ENCODE results near the gene RAP1GAP.

RAP1GAP gene

GRCh38 chr1:21659099-21659923 is 9.8 kb downstream of the RAP1GAP start:
- H3K27ac ChIP-seq (ENCODE audit: low read depth, low read length) = no peak overlapping the region
- no peaks in the 10 kb centered on the region for H3K4me1 ChIP-seq (ENCODE audit: insufficient read depth, low read length)
- no peaks in the 10 kb centered on the region for H3K9me3 ChIP-seq (ENCODE audit: insufficient read depth, low read depth, low read length)
- peak overlapping the region; percentile 65 for H3K4me3 ChIP-seq (ENCODE audit: low read length)
- peaks cover 16% of the 10 kb centered on the region for H3K27me3 ChIP-seq (ENCODE audit: insufficient read depth, low read length)
- H3K36me3 ChIP-seq (ENCODE audit: insufficient read depth, low read length) = no peaks in the 10 kb centered on the region
- 3% methylated on average over 64 of the region's 64 CpGs for WGBS
- peak overlapping the region; percentile 15; the same call in 1 of the 2 replicates for H3K9ac ChIP-seq (ENCODE audit: low read depth, low read length)

GRCh38 chr1:21657456-21658190 is 11.5 kb downstream of the RAP1GAP start:
- WGBS = 76% methylated on average over 9 of the region's 10 CpGs

GRCh38 chr1:21655748-21656147 is 13.4 kb downstream of the RAP1GAP start:
- peaks cover 4% of the 10 kb centered on the region; the same call in 1 of the 2 replicates for H3K4me1 ChIP-seq (ENCODE audit: insufficient read depth, low read length)
- WGBS = 38% methylated on average over 4 of the region's 4 CpGs
- no peak overlapping the region for H3K27ac ChIP-seq (ENCODE audit: low read depth, low read length)
- peaks cover 27% of the 10 kb centered on the region for H3K27me3 ChIP-seq (ENCODE audit: insufficient read depth, low read length)
- H3K4me3 ChIP-seq (ENCODE audit: low read length) = no peak overlapping the region
- H3K9ac ChIP-seq (ENCODE audit: low read depth, low read length) = no peak overlapping the region
- no peaks in the 10 kb centered on the region for H3K36me3 ChIP-seq (ENCODE audit: insufficient read depth, low read length)
- no peaks in the 10 kb centered on the region for H3K9me3 ChIP-seq (ENCODE audit: insufficient read depth, low read depth, low read length)

More at GRCh38 chr1:21657456-21658190, 11.5 kb downstream of the RAP1GAP start:
- Histone ChIP-seq H3K36me3 (ENCODE audit: insufficient read depth, low read length) (no peaks in the 10 kb centered on the region), H3K9ac (ENCODE audit: low read depth, low read length) (no peak overlapping the region), H3K4me3 (ENCODE audit: low read length) (no peak overlapping the region), H3K27me3 (ENCODE audit: insufficient read depth, low read length) (peaks cover 18% of the 10 kb centered on the region), H3K27ac (ENCODE audit: low read depth, low read length) (no peak overlapping the region), H3K4me1 (ENCODE audit: insufficient read depth, low read length) (no peaks in the 10 kb centered on the region), H3K9me3 (ENCODE audit: insufficient read depth, low read depth, low read length) (no peaks in the 10 kb centered on the region)

- 89% methylated on average over 4 of the region's 4 CpGs for WGBS
- Histone ChIP-seq H3K4me3 (ENCODE audit: low read length) (no peak overlapping the region), H3K27me3 (ENCODE audit: insufficient read depth, low read length) (peaks cover 24% of the 10 kb centered on the region), H3K9ac (ENCODE audit: low read depth, low read length) (no peak overlapping the region), H3K9me3 (ENCODE audit: insufficient read depth, low read depth, low read length) (no peaks in the 10 kb centered on the region), H3K27ac (ENCODE audit: low read depth, low read length) (no peak overlapping the region), H3K36me3 (ENCODE audit: insufficient read depth, low read length) (no peaks in the 10 kb centered on the region), H3K4me1 (ENCODE audit: insufficient read depth, low read length) (peaks cover 4% of the 10 kb centered on the region; the same call in 1 of the 2 replicates)
Observed at GRCh38 chr1:21655259-21655658, 13.9 kb downstream of the RAP1GAP start.

- Histone ChIP-seq H3K4me1 (ENCODE audit: insufficient read depth, low read length) (peaks cover 4% of the 10 kb centered on the region; the same call in 1 of the 2 replicates), H3K36me3 (ENCODE audit: insufficient read depth, low read length) (no peaks in the 10 kb centered on the region), H3K27ac (ENCODE audit: low read depth, low read length) (no peak overlapping the region), H3K4me3 (ENCODE audit: low read length) (no peak overlapping the region), H3K9ac (ENCODE audit: low read depth, low read length) (no peak overlapping the region), H3K27me3 (ENCODE audit: insufficient read depth, low read length) (peaks cover 15% of the 10 kb centered on the region; the same call in 1 of the 2 replicates), H3K9me3 (ENCODE audit: insufficient read depth, low read depth, low read length) (no peaks in the 10 kb centered on the region)
- WGBS = 92% methylated on average over 6 of the region's 6 CpGs
Observed at GRCh38 chr1:21654209-21654608, 14.9 kb downstream of the RAP1GAP start.

GRCh38 chr1:21653744-21654100 is 15.4 kb downstream of the RAP1GAP start:
- 87% methylated on average over 6 of the region's 6 CpGs for WGBS
- Histone ChIP-seq H3K27ac (ENCODE audit: low read depth, low read length) (no peak overlapping the region), H3K4me3 (ENCODE audit: low read length) (no peak overlapping the region), H3K9ac (ENCODE audit: low read depth, low read length) (no peak overlapping the region), H3K36me3 (ENCODE audit: insufficient read depth, low read length) (no peaks in the 10 kb centered on the region), H3K9me3 (ENCODE audit: insufficient read depth, low read depth, low read length) (no peaks in the 10 kb centered on the region), H3K4me1 (ENCODE audit: insufficient read depth, low read length) (peaks cover 4% of the 10 kb centered on the region; the same call in 1 of the 2 replicates), H3K27me3 (ENCODE audit: insufficient read depth, low read length) (peaks cover 15% of the 10 kb centered on the region; the same call in 1 of the 2 replicates)

GRCh38 chr1:21652937-21653743 is 16.0 kb downstream of the RAP1GAP start:
- peaks cover 15% of the 10 kb centered on the region; the same call in 1 of the 2 replicates for H3K27me3 ChIP-seq (ENCODE audit: insufficient read depth, low read length)
- H3K27ac ChIP-seq (ENCODE audit: low read depth, low read length) = no peak overlapping the region
- H3K4me1 ChIP-seq (ENCODE audit: insufficient read depth, low read length) = peaks cover 4% of the 10 kb centered on the region; the same call in 1 of the 2 replicates
- no peak overlapping the region for H3K9ac ChIP-seq (ENCODE audit: low read depth, low read length)
- no peak overlapping the region for H3K4me3 ChIP-seq (ENCODE audit: low read length)
- H3K9me3 ChIP-seq (ENCODE audit: insufficient read depth, low read depth, low read length) = no peaks in the 10 kb centered on the region
- WGBS = 73% methylated on average over 10 of the region's 10 CpGs
- H3K36me3 ChIP-seq (ENCODE audit: insufficient read depth, low read length) = no peaks in the 10 kb centered on the region

- 17% methylated on average over 34 of the region's 39 CpGs for WGBS
- peak overlapping the region; percentile 50 for H3K4me3 ChIP-seq (ENCODE audit: low read length)
Observed at GRCh38 chr1:21652101-21652936, 16.8 kb downstream of the RAP1GAP start.

GRCh38 chr1:21651214-21652042 is 17.7 kb downstream of the RAP1GAP start:
- peaks cover 4% of the 10 kb centered on the region; the same call in 1 of the 2 replicates for H3K4me1 ChIP-seq (ENCODE audit: insufficient read depth, low read length)
- WGBS = 8% methylated on average over 80 of the region's 80 CpGs
- no peak overlapping the region; the same call in 1 of the 2 replicates for H3K9ac ChIP-seq (ENCODE audit: low read depth, low read length)
- no peaks in the 10 kb centered on the region for H3K36me3 ChIP-seq (ENCODE audit: insufficient read depth, low read length)
- H3K4me3 ChIP-seq (ENCODE audit: low read length) = peak overlapping the region; percentile 55
- H3K27ac ChIP-seq (ENCODE audit: low read depth, low read length) = no peak overlapping the region
- H3K27me3 ChIP-seq (ENCODE audit: insufficient read depth, low read length) = peaks cover 15% of the 10 kb centered on the region; the same call in 1 of the 2 replicates
- H3K9me3 ChIP-seq (ENCODE audit: insufficient read depth, low read depth, low read length) = no peaks in the 10 kb centered on the region

More at GRCh38 chr1:21652101-21652936, 16.8 kb downstream of the RAP1GAP start:
- Histone ChIP-seq H3K9ac (ENCODE audit: low read depth, low read length) (no peak overlapping the region), H3K27me3 (ENCODE audit: insufficient read depth, low read length) (peaks cover 15% of the 10 kb centered on the region; the same call in 1 of the 2 replicates), H3K9me3 (ENCODE audit: insufficient read depth, low read depth, low read length) (no peaks in the 10 kb centered on the region), H3K36me3 (ENCODE audit: insufficient read depth, low read length) (no peaks in the 10 kb centered on the region), H3K4me1 (ENCODE audit: insufficient read depth, low read length) (peaks cover 4% of the 10 kb centered on the region; the same call in 1 of the 2 replicates), H3K27ac (ENCODE audit: low read depth, low read length) (no peak overlapping the region)

All from HUES64 (cell line).